ENCODE measurements around the gene ANXA3.
"Not testable (repeated sequence)": the region's sequence is repeated elsewhere in the genome, so short reads cannot be mapped to it uniquely, and the experiment has no call there.

The ANXA3 gene

GRCh38 chr4:78581618-78582017 is 30.0 kb downstream of the ANXA3 start:
- DNase-seq, result no peak

- no peak for DNase-seq
Measured at GRCh38 chr4:78584863-78585547, 33.4 kb downstream of the ANXA3 start.

- DNase-seq, result no peak
Measured at GRCh38 chr4:78585633-78586032, 34.1 kb downstream of the ANXA3 start.

GRCh38 chr4:78588894-78589545 is 37.5 kb downstream of the ANXA3 start:
- no peak for DNase-seq

GRCh38 chr4:78591404-78591803 is 39.8 kb downstream of the ANXA3 start:
- DNase-seq, result no peak

- no peak for DNase-seq
Measured at GRCh38 chr4:78592088-78592783, 40.7 kb downstream of the ANXA3 start.

- no peak for DNase-seq
Measured at GRCh38 chr4:78596111-78596742, 44.7 kb downstream of the ANXA3 start.

- not testable (repeated sequence) for DNase-seq
Measured at GRCh38 chr4:78598431-78598830, 46.9 kb downstream of the ANXA3 start.

- no peak for DNase-seq
Measured at GRCh38 chr4:78599147-78599546, 47.6 kb downstream of the ANXA3 start.

- DNase-seq, result peak; percentile 55
Measured at GRCh38 chr4:78599931-78600375, 48.4 kb downstream of the ANXA3 start.

GRCh38 chr4:78601013-78601412 is 49.4 kb downstream of the ANXA3 start:
- no peak for DNase-seq

GRCh38 chr4:78602334-78602733 is 50.8 kb downstream of the ANXA3 start:
- DNase-seq, result peak; percentile 44

- DNase-seq, result no peak
Measured at GRCh38 chr4:78603384-78603783, 51.8 kb downstream of the ANXA3 start.

GRCh38 chr4:78604988-78605387 is 53.4 kb downstream of the ANXA3 start:
- DNase-seq, result no peak

GRCh38 chr4:78606035-78606434 is 54.5 kb downstream of the ANXA3 start:
- DNase-seq, result no peak

- no peak for DNase-seq
Measured at GRCh38 chr4:78606530-78607095, 55.0 kb downstream of the ANXA3 start.

- DNase-seq, result no peak
Measured at GRCh38 chr4:78608684-78609083, 57.1 kb downstream of the ANXA3 start.

- no peak for DNase-seq
Measured at GRCh38 chr4:78609580-78609979, 58.0 kb downstream of the ANXA3 start.

- peak; percentile 65 for DNase-seq
Measured at GRCh38 chr4:78610546-78611214, 59.1 kb downstream of the ANXA3 start.

- DNase-seq, result no peak
Measured at GRCh38 chr4:78611215-78611558, 59.6 kb downstream of the ANXA3 start.

- peak; percentile 41 for DNase-seq
Measured at GRCh38 chr4:78612398-78613178, 61.0 kb downstream of the ANXA3 start.
